A204.1 (cell line): ENCODE results near the gene LAMA3.

Experiments used
- FAIRE-seq: peaks from 2 replicates; lab custom pipeline; 2012; peaks lifted over from hg19 to GRCh38; lab: Jason Lieb, UNC

The LAMA3 gene

DNA sequence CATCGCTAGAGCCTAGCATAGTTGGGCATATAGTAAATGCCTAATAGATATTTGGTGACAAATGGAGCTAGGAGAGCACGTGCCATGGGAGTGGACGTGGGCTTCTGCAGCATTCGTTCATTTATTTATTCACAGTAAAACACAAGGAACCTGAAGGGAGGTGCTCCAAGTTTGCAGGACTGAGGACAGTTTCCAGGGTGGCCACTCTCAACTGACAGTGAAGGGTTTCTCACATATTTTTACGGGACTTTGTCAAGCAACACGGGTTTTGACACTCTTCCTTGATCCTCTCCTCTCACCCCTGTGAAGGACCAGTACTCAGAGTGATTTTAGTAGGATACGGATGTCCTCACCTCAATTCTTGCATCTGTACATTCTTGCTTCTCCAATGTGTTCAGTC lies 190.3 kb downstream of the LAMA3 start:
- FAIRE-seq = no peak

GRCh38 chr18:23879966-23880565 lies 190.8 kb downstream of the LAMA3 start:
- no peak for FAIRE-seq

DNA sequence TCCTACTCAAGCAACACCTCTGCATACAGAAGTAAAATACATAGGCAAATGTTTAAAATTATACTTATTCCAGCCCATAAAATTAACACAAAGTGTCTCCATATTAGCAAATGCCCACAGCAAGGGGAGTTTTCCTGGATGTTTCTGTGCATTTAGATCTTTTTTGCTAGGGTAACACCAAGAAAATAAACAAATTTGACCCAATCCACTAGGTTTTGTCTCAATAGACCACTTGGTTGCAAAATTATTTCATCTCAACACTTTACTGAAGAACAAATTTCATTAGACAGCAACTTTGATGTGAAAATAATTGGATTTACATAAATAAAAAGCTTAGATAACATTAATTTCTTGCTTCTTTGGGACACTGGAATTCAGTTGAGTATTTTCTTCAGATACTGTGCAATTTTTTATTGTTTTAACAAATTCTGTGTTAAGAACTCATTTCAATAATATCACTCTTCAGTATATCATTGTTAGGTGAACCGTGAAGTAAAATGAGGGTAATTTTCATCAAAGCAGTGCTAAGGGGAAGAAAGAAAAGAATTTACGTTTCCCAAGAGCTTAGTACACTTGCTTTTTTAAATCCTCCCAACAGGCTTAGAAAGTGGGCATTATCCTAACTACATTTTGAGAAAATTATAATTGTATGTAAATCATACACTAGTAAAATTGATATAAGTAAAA lies 191.8 kb downstream of the LAMA3 start:
- FAIRE-seq = no peak

DNA sequence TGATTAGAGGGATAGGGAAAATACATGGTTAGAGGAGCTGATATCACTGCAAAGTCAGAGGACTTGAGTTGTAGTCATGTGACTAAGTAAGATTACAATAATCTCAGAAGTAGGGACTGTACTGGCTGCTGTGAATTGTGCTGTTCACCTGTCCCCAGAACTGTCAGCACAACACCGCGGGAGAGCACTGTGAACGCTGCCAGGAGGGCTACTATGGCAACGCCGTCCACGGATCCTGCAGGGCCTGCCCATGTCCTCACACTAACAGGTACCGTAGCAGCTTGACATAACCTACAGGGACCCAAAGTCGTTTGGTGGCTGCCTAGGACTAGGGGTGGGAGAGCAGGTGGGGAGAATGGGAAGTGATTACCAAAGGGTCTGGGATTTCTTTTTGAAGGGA lies 192.5 kb downstream of the LAMA3 start:
- FAIRE-seq = no peak

GRCh38 chr18:23882616-23883276 lies 193.5 kb downstream of the LAMA3 start:
- FAIRE-seq = no peak

- no peak for FAIRE-seq
These were observed 194.1 kb downstream of the LAMA3 start for GRCh38 chr18:23883277-23883790.

DNA sequence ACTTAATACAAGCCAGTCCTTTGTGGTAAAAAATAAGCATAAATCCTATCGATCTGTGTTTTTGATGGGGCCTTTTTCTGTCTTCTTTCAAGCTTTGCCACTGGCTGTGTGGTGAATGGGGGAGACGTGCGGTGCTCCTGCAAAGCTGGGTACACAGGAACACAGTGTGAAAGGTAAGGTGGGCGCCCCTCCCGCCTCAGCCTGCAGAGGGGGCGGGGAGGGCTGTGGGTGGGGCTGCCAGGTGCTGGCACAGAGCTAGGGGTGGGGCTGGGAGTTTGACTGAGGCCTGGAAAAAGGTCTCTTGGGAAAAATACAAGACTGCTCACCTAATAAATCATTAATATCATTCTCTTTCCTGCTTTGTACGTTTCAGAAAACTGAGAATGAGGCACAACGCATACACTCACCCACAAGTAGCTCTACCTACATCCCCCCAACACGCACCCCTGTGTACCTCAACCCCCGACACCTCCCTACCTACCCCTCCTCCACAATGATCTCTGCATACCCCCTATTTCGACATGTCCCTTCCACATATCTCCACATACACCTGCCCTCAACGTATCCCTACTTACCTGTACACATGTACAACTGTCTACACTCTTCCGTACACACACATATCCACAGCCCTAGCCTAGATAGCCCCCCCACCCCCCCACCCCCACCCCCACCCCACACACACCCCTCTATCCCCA lies 195.6 kb downstream of the LAMA3 start:
- no peak for FAIRE-seq

GRCh38 chr18:23885750-23886149 lies 196.5 kb downstream of the LAMA3 start:
- FAIRE-seq = no peak

DNA sequence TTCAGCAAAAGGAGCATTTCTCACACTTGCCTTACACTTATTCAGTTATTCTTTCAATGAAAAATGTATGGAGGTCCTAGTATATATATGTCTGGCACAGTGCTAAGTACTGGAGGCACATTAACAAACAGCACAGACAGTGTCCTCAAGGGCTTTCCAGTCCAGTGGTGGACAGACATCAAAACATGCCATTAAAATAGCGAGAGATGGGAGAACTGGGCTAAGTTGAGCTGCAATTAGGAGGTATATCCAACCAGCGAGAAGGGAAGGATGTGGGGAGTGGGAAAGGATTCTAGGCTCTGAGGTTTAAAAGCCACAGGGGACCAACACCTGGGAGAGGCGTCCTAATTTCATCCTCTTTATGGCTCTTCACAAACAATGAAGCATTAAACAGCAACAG lies 197.8 kb downstream of the LAMA3 start:
- FAIRE-seq = no peak

DNA sequence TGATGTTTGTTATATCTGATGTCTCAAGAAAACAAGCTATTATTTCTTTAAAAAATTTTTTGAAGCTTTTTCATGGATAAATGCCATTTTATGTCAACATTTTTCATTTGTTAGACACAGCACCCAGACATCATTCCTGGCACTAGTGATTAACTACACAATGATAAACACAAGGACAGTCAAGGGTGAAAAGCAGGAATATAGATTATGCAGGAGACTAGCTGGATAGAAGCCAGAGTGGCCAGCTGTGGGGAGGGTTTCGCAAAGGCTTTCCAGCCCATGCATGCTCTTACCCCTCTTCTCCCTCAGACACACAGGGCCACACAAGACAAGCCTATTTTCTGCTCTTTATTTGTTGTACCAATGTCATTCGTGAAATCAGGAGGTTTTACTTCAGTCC lies 198.2 kb downstream of the LAMA3 start:
- FAIRE-seq = no peak

GRCh38 chr18:23888881-23889280 lies 199.6 kb downstream of the LAMA3 start:
- FAIRE-seq = no peak

GRCh38 chr18:23889907-23890306 lies 200.7 kb downstream of the LAMA3 start:
- no peak for FAIRE-seq

DNA sequence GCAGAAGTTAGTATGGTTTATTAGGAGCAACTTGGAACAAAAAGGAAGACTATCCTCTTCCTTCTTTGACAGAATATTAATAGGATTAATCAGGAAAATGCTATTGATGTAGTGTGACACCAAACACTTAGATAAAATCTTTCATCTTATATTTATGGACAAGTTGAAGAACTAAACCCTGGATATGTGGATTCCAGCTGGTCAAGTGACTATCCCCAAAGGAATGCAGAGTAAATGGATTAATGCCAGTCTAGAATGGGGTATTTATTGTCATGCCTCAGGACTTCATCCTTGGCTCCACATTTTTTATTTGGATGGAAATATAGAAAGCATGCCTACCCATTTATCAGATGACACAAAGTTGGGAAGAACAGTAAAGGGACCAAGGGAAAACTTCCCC lies 201.3 kb downstream of the LAMA3 start:
- FAIRE-seq = no peak

DNA sequence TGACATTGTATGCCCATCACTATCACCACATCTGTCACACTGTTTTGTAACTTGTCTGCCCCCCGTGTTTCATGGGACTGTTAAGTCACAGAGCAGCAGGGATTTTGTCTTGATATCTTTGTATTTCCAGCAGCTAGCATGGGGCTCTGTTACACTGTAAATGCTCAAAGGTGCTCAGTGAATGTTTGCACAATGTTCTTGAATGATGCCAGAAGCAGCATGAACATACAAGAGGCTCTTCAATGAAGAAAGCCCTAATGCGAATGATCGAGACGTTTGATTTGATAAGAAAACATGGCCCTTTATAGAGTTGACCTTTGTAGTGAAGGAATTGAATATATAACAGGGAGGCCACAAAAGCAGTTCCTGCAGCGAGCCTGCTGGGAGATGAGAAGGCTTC lies 204.4 kb downstream of the LAMA3 start:
- no peak for FAIRE-seq

DNA sequence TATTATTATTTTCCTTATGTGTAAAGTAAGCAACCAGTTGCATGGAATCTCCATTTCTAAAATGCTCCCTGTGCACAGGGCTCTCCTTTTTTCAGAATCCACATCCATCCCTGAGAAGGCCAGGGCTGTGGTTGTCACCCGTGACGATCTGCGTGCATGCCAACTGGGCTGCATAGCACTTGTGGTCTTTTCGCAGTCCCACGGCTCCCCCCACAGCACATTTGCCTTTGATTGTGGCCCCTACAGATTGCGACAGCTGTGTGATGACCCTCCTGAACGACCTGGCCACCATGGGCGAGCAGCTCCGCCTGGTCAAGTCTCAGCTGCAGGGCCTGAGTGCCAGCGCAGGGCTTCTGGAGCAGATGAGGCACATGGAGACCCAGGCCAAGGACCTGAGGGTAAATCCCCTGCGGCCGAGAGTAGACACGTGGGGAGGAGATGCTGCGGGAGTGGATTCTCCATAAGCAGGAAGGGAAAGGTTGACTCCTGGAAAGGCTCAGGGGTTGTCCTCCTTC lies 205.5 kb downstream of the LAMA3 start:
- FAIRE-seq = no peak

- FAIRE-seq = no peak
These were observed 208.0 kb downstream of the LAMA3 start for GRCh38 chr18:23897291-23897690.

DNA sequence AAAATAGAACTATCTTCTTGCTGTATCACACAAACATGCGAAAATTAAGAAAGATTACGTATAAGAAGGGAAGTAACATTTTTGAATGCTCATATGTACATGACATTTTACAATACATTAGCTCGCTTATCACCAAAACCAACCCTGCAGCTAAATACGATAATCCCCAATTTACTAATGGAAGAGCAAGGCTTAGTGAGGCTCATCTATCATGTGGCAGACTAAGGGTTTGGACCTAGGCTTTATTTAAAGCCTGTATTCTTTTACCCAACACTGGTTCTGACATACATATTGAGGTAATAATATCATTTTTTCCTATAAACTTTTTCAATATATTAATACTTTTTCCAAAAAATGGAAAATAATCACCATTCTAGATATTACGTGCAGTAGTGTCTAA lies 208.5 kb downstream of the LAMA3 start:
- no peak for FAIRE-seq

DNA sequence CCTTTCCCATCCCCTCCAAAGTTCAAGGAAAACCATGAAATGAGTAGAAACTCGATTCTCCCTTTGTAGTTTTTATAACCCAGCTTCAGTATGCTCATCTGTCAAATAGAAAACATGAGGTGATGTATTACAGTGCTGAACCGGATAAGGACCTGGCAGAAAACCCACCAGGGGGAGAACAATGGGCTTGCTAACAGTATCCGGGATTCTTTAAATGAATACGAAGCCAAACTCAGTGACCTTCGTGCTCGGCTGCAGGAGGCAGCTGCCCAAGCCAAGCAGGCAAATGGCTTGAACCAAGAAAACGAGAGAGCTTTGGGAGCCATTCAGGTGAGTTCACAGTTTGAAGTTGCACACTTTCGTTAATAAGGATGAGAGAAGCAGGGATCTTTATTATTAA lies 211.7 kb downstream of the LAMA3 start:
- FAIRE-seq = no peak

GRCh38 chr18:23902396-23902795 lies 213.1 kb downstream of the LAMA3 start:
- FAIRE-seq = no peak

- FAIRE-seq = no peak
These were observed 214.7 kb downstream of the LAMA3 start for GRCh38 chr18:23903971-23904370.

- FAIRE-seq = no peak
These were observed 217.4 kb downstream of the LAMA3 start for GRCh38 chr18:23906658-23907057.

- FAIRE-seq = no peak
These were observed 219.6 kb downstream of the LAMA3 start for GRCh38 chr18:23908827-23909226.

DNA sequence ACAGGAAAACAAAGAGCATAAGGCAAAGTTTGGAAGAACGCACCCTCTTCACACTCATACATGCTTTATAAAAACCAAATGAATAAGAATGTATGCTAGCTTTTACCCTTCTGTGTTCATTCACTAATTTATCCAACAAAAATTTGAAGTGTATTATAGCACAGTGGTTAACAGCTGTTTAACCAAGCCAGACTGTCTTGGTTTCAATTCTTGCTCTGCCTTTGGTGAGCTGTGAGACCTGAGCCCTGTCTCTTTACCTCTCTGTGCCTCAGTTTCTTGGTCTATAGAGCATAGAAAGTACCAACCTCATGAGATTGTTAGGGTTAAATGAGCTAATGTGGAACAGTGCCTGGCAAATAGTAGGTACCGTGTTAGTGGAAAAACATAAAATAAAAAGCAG lies 220.8 kb downstream of the LAMA3 start:
- no peak for FAIRE-seq
